IPS DF 6.9 (cell line): ENCODE results near the gene PPARG.
"Not testable (repeated sequence)": the region's sequence is repeated elsewhere in the genome, so short reads cannot be mapped to it uniquely, and the experiment has no call there.

Source experiments
- DNase-seq: peaks from one replicate; pipeline ENCODE4 v3.0.0-alpha.2; 2013; ENCODE audit warnings: low read depth, low spot score
- H3K27ac ChIP-seq: one replicate; pipeline ENCODE4 v1.5.1; 2013; ENCODE audit warnings: low read length, control low read depth
- H3K27me3 ChIP-seq: 2 replicates; pipeline ENCODE4 v1.6.1; 2013; ENCODE audit warnings: mild to moderate bottlenecking, low read length; ENCODE audit not compliant: control insufficient read depth, insufficient read depth
- H3K36me3 ChIP-seq: 2 replicates; pipeline ENCODE4 v1.6.1; 2013; ENCODE audit warnings: low read length; ENCODE audit not compliant: control insufficient read depth, insufficient read depth
- H3K4me1 ChIP-seq: 2 replicates; pipeline ENCODE4 v1.6.1; 2013; ENCODE audit warnings: low read length; ENCODE audit not compliant: control insufficient read depth, insufficient read depth
- H3K4me3 ChIP-seq: 2 replicates; pipeline ENCODE4 v1.5.1; 2013; ENCODE audit warnings: mild to moderate bottlenecking, low read length
- H3K9me3 ChIP-seq: 2 replicates; pipeline ENCODE4 v1.6.1; 2013; ENCODE audit warnings: low read length, inconsistent platforms; ENCODE audit not compliant: control insufficient read depth, insufficient read depth
- WGBS: extraction: QIAGEN DNeasy Blood & Tissue Kit; methylation state at CpG from one replicate; pipeline ENCODE4 v1.1.7; 2013; ENCODE audit warnings: mixed read lengths, missing lambda C conversion rate; ENCODE audit not compliant: insufficient read length, insufficient coverage; 5-methylcytosine and 5-hydroxymethylcytosine counted together

PPARG gene

DNA sequence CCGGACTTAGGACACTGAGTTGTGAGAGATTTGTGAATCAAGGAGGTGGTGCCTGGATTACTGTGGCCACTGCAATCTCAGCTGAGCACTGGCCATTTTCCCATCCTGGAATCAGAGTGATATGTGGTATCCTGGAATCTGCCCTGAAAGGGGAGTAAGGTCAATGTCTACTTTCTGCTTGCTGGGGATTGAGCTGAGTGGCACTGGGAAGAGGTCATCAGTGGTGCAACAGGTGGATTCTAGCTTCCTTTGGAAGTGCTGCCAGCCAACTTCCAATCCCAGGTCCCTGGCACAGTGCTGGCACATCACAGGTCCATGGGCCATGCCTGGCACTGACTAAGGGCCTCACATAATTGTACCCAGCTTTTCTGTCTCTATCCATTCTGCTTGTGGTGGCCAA is 174.8 kb downstream of the PPARG start:
- Histone ChIP-seq H3K36me3 (no peaks in the 10 kb centered on the region), H3K4me3 (no peak overlapping the region), H3K27me3 (no peaks in the 10 kb centered on the region), H3K9me3 (no peaks in the 10 kb centered on the region), H3K27ac (no peak overlapping the region), H3K4me1 (no peaks in the 10 kb centered on the region; the same call in 1 of the 2 replicates)
- WGBS, result no CpG with 5 or more reads among the region's 1 CpG
- DNase-seq, result no peak

DNA sequence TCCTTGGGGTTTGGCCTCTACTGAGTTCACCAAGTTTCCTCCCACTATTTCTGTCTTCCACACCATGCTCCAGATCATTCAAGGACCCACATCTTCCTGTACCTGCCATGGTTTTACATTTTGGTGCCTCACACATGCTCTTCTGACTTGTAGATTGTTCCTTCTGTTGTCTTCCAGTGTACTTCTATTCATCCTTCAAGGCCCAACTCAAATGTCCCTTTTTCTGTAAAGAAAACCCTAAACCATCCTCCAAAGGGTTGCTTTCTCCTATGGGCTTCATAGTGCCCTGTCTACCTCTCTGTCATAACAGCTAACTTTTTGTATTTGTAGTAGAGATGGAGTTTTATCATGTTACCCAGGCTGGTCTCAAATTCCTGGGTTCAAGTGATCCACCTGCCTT is 175.3 kb downstream of the PPARG start:
- no peak overlapping the region for H3K4me3 ChIP-seq
- H3K36me3 ChIP-seq, result no peaks in the 10 kb centered on the region
- H3K4me1 ChIP-seq, result no peaks in the 10 kb centered on the region; the same call in 1 of the 2 replicates
- H3K27ac ChIP-seq, result no peak overlapping the region
- H3K9me3 ChIP-seq, result no peaks in the 10 kb centered on the region
- no peaks in the 10 kb centered on the region for H3K27me3 ChIP-seq
- no peak for DNase-seq

DNA sequence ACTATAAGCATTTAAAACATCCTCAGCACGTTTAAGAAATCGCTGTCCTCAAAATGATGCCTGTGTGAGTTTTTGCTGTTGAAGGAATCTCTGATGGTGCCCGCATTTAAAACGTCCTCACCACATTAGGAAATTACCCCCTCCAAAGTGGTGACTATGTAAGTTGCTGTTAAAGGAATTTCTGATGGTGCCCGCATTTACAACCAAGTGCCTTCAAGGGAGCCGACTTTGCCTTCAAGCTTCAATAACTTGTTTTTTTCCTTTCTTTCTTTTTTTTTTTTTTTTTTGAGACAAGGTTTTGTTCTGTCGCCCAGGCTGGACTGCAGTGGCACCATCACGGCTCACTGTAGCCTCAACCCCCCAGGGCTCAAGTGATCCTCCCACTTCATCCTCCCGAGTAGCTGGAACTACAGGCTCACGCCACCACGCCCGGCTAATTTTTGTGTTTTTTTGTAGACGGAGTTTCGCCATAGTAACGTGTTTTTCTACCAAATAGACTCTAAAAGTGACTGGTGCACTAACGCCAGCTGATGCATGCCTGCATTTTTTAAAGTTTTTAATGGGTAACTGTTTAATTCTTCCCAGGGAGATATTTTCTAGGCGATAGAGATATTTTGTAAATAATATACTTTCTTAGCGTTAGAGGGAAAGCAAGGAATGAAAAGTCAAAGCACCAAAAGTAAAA is 176.4 kb downstream of the PPARG start:
- Histone ChIP-seq H3K4me3 (no peak overlapping the region), H3K27me3 (no peaks in the 10 kb centered on the region), H3K9me3 (no peaks in the 10 kb centered on the region), H3K27ac (no peak overlapping the region), H3K4me1 (no peaks in the 10 kb centered on the region; the same call in 1 of the 2 replicates), H3K36me3 (no peaks in the 10 kb centered on the region)
- no peak for DNase-seq
- WGBS, result no CpG with 5 or more reads among the region's 18 CpGs

GRCh38 chr3:12465836-12466225 is 177.0 kb downstream of the PPARG start:
- no peak for DNase-seq
- H3K4me1 ChIP-seq, result no peaks in the 10 kb centered on the region; the same call in 1 of the 2 replicates
- no peaks in the 10 kb centered on the region for H3K9me3 ChIP-seq
- H3K36me3 ChIP-seq, result no peaks in the 10 kb centered on the region
- no peak overlapping the region for H3K27ac ChIP-seq
- no peaks in the 10 kb centered on the region for H3K27me3 ChIP-seq
- WGBS, result no CpG with 5 or more reads among the region's 4 CpGs
- no peak overlapping the region for H3K4me3 ChIP-seq

DNA sequence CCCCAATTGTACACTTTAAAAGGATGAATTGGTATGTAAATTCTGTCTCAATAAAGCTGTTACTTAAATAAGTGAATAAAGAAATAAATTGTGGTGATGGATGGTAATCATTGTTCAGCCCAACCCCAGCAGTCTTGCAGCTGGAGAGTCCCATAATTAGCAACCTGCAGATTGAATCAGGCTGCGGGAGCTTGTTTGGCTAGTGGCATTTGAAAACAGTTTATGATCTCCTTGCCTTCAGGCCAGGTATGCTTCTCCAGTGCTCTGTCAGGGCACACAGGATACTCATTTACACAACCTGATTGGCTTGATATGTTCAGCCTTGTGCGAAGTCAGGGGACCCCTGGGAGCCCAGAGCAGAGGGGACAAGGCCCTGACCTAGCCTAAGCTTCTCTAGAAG is 178.9 kb downstream of the PPARG start:
- no CpG with 5 or more reads among the region's 2 CpGs for WGBS
- Histone ChIP-seq H3K27me3 (no peaks in the 10 kb centered on the region), H3K36me3 (no peaks in the 10 kb centered on the region), H3K4me1 (no peaks in the 10 kb centered on the region), H3K27ac (no peak overlapping the region), H3K9me3 (no peaks in the 10 kb centered on the region), H3K4me3 (no peak overlapping the region)
- DNase-seq, result no peak

DNA sequence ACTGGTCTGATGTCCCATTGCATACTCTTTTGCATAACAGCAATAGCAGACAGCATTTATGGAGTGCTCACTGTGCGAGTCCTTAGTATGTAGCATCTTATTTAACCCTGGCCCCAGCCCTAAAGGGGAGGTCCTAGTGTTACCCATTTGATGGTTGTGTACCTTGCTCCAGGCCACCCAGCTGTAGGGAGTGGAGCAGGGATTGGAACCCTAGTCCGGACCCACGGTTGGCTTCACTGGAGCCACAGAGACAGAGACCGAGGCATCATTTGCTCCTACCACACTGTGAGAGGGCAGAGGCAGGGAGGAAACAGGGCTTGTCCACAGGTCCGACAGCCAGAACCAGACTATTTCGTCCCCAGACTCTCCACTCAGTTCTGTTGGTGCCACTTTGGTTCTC is 179.4 kb downstream of the PPARG start:
- Histone ChIP-seq H3K27ac (no peak overlapping the region), H3K4me1 (no peaks in the 10 kb centered on the region), H3K36me3 (no peaks in the 10 kb centered on the region), H3K27me3 (no peaks in the 10 kb centered on the region), H3K9me3 (no peaks in the 10 kb centered on the region), H3K4me3 (no peak overlapping the region)
- WGBS, result no CpG with 5 or more reads among the region's 6 CpGs
- DNase-seq, result no peak

DNA sequence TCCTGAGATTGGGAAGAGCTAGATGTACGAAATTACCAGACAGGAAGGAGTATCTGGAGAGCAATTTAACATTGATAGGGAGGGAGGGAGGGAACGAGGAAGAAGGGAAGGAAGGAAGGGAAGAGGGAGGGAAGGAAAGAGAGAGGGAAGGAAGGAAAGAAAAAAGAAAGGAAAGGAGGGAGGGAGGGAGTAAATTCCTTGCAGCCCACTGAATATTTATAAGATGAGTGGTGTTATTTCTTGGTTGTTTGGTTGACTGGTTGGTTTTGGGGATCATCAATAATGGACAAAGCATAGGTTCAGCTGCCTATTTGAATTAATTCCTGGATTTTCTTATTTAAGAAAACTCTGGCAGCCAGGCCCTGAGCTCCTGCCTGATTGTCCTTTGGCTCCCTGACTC is 179.9 kb downstream of the PPARG start:
- no peak for DNase-seq
- Histone ChIP-seq H3K27me3 (no peaks in the 10 kb centered on the region), H3K27ac (no peak overlapping the region), H3K4me1 (no peaks in the 10 kb centered on the region), H3K36me3 (no peaks in the 10 kb centered on the region), H3K9me3 (no peaks in the 10 kb centered on the region), H3K4me3 (no peak overlapping the region)
- WGBS, result 100% methylated on average over 1 of the region's 2 CpGs

DNA sequence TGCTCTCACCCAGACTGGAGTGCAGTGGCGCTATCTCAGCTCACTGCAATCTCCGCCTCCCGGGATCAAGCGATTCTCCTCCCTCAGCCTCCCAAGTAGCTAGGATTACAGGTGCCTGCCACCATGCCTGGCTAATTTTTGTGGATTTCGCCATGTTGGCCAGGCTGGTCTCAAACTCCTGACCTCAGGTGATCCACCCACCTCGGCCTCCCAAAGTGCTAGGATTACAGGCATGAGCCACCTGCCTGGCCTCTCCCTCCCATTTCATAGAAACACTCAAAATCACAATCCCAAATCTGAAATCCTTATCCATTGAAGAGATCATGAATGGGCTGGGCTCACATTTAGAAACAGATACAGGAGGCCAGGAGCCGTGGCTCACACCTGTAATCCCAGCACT is 180.4 kb downstream of the PPARG start:
- not testable (repeated sequence) for DNase-seq, H3K36me3 ChIP-seq, H3K4me1 ChIP-seq, H3K9me3 ChIP-seq, H3K27me3 ChIP-seq, H3K27ac ChIP-seq, H3K4me3 ChIP-seq
- no CpG with 5 or more reads among the region's 7 CpGs for WGBS

DNA sequence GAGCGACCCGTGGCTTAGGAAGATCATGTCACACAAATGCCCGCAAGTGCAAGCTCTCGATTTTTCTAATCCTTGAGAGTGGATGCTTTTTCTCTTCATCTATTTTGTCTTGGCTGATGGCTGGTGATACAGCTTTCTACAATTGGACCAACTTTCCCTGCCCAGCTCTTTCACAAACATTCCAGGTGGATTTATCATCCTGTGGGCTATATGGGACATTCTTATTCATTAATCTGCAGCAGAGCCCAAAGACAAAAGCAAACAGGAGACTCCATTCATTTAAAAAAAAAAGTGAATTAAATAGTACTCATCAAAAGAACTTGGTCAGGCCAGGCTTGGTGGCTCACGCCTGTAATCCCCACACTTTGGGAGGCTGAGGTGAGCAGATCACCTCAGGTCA is 181.2 kb downstream of the PPARG start:
- no peaks in the 10 kb centered on the region for H3K27me3 ChIP-seq
- no peaks in the 10 kb centered on the region for H3K9me3 ChIP-seq
- WGBS, result no CpG with 5 or more reads among the region's 5 CpGs
- no peak overlapping the region for H3K4me3 ChIP-seq
- no peaks in the 10 kb centered on the region for H3K36me3 ChIP-seq
- no peak overlapping the region for H3K27ac ChIP-seq
- no peaks in the 10 kb centered on the region for H3K4me1 ChIP-seq
- no peak for DNase-seq

DNA sequence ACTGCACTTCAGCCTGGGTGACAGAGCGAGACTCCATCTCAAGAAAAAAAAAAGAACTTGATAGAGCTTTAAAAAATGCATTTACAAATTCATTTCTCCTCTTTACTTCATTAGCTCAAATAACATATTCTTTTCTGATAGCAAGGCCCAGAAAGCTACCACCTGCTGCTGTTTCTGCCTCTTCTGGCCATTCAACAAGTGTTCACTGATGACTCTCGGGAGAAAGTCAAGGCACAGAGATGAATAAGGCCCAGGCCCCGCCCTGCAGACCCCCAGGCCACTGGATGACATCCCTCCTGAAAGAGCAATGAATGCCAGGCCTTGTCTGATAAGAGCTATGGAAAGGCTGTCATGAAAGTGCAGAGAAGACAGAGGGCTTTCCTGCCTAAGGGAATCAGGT is 181.8 kb downstream of the PPARG start:
- Histone ChIP-seq H3K9me3 (no peaks in the 10 kb centered on the region), H3K27me3 (no peaks in the 10 kb centered on the region), H3K4me3 (no peak overlapping the region), H3K27ac (no peak overlapping the region), H3K36me3 (no peaks in the 10 kb centered on the region), H3K4me1 (no peaks in the 10 kb centered on the region)
- WGBS, result no CpG with 5 or more reads among the region's 3 CpGs
- DNase-seq, result no peak

DNA sequence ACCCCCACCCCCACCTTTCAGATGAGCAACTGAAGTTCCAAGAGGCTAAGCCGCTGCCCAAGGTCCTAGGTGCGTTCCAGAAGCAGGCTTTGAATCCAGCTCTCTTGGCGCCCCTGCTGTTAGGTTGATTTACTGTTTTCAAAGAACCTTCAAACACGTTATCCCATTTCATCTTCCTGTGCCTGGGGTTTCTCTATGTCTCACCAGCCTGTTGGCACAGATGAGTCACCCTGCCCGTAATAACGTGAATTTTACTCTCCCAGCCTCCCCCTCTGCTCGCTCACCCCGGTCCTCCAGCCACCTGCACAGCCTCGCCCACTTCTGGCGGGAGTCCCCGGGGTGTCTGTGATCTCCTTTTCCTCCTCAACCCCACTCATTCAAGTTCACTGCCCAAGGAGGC is 182.4 kb downstream of the PPARG start:
- no peak overlapping the region for H3K27ac ChIP-seq

More for the DNA sequence above, 182.4 kb downstream of the PPARG start:
- no peaks in the 10 kb centered on the region for H3K27me3 ChIP-seq
- no peak overlapping the region for H3K4me3 ChIP-seq
- H3K9me3 ChIP-seq, result no peaks in the 10 kb centered on the region
- WGBS, result no CpG with 5 or more reads among the region's 11 CpGs
- no peaks in the 10 kb centered on the region for H3K4me1 ChIP-seq
- no peaks in the 10 kb centered on the region for H3K36me3 ChIP-seq
- no peak for DNase-seq
